HG03103 (cell line): ENCODE measurements around the gene TMEM154.

ENCODE experiments used
- ATAC-seq: cut with Tn5 transposase; IDR thresholded peaks from one replicate; pipeline ENCODE4 v1.9.1; 2021; ENCODE audit warnings: low read depth; ENCODE audit not compliant: unreplicated experiment

TMEM154 gene

GRCh38 chr4:152679414-152680281, at the start of gene TMEM154:
TSS of gene TMEM154 (minus strand) at chr4:152679997. CDS start at chr4:152679933, 64 bp downstream.
- peak; percentile 46 for ATAC-seq

- ATAC-seq: no peak
Observed at GRCh38 chr4:152729466-152729865, 49.7 kb upstream of the TMEM154 start.

GRCh38 chr4:152728343-152728742, 48.5 kb upstream of the TMEM154 start:
- ATAC-seq: no peak

GRCh38 chr4:152727784-152728183, 48.0 kb upstream of the TMEM154 start:
- no peak for ATAC-seq

GRCh38 chr4:152724494-152724893, 44.7 kb upstream of the TMEM154 start:
- no peak for ATAC-seq

GRCh38 chr4:152723236-152723635, 43.4 kb upstream of the TMEM154 start:
- ATAC-seq: no peak

- no peak for ATAC-seq
Observed at GRCh38 chr4:152719801-152720556, 40.2 kb upstream of the TMEM154 start.

GRCh38 chr4:152719291-152719690, 39.5 kb upstream of the TMEM154 start:
- no peak for ATAC-seq

GRCh38 chr4:152715076-152715475, 35.3 kb upstream of the TMEM154 start:
- no peak for ATAC-seq

- no peak for ATAC-seq
Observed at GRCh38 chr4:152713951-152714705, 34.3 kb upstream of the TMEM154 start.

- ATAC-seq: no peak
Observed at GRCh38 chr4:152709675-152710438, 30.1 kb upstream of the TMEM154 start.

GRCh38 chr4:152708796-152709195, 29.0 kb upstream of the TMEM154 start:
- no peak for ATAC-seq

GRCh38 chr4:152708361-152708760, 28.6 kb upstream of the TMEM154 start:
- ATAC-seq: no peak

GRCh38 chr4:152707632-152708031, 27.8 kb upstream of the TMEM154 start:
- no peak for ATAC-seq

- ATAC-seq: no peak
Observed at GRCh38 chr4:152705903-152706302, 26.1 kb upstream of the TMEM154 start.

GRCh38 chr4:152704788-152705187, 25.0 kb upstream of the TMEM154 start:
- ATAC-seq: no peak

GRCh38 chr4:152700151-152700550, 20.4 kb upstream of the TMEM154 start:
- no peak for ATAC-seq

- no peak for ATAC-seq
Observed at GRCh38 chr4:152699313-152699712, 19.5 kb upstream of the TMEM154 start.

GRCh38 chr4:152698089-152698499, 18.3 kb upstream of the TMEM154 start:
- ATAC-seq: no peak
